Measurements from ENCODE around the gene CDRT4. TPM values are rescaled to one million over a fixed set of nuclear protein-coding genes. Genes with fewer than 3 reads are reported as not detected.

The CDRT4 gene
- total RNA-seq, 1 experiment from 2014 or later: 0.80 TPM

DNA sequence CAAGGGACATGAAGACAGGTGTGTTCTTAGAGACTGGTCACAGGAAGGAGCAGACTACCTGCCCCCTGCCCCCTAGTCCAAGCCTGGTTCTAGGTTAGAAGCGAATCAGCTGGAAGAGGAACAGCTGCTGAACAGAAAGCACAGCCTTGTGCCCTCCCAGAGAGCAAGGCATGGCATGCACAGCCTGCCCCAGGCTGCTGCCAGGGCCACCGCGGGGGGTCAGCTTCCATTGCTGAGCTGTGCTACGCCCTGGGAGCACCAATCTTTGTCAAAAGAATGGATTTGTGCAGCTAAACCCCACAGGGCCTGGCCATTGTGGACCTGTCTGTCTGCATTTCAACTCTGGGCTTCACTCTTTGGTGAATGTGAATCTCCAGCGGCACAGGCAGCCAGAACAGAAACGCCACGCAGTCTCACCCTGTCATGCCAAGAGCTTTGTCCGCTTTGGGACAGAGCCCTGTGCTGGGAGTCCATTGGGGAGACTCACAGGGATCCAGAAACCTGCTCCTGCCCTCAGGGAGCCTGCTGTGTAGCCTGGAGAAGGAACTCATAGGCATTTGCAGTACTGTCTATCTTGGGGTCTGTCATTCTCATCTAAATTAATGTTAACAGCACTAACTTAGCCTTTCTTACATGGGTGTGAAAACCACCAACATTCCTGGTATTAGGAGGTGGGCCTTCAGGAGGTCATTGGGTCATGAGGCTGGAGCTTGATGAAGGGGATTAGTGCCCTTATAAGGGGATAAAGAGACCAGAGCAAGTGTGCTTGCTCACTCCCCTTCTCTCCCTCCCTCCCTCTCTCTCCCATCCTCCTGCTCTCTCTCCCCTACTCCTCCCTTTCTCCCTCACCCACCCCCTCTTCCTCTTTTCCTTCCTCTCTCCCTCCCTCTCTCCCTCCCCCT lies 25.6 kb upstream of the CDRT4 start:
- DNase-seq (ENCODE audit: low read depth): no peak

DNA sequence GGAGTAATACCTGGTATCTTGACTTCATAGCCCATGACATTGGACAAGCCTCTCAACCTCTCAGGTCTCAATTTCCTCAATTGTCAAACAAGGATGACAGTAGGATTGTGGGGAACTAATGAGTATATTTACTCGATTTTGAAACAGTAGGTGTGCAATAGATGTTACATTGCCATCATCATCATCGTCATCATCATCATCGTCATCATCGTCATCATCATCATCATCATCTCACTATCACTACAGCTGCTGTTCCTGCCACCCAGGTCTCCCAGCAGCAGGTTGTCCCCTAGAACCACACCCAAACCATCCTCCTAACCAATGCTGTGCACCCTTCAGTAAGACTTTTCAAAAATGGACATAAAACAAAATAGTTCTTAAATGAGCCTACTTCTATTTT lies 24.8 kb upstream of the CDRT4 start:
- no peak for DNase-seq (ENCODE audit: low read depth)

DNA sequence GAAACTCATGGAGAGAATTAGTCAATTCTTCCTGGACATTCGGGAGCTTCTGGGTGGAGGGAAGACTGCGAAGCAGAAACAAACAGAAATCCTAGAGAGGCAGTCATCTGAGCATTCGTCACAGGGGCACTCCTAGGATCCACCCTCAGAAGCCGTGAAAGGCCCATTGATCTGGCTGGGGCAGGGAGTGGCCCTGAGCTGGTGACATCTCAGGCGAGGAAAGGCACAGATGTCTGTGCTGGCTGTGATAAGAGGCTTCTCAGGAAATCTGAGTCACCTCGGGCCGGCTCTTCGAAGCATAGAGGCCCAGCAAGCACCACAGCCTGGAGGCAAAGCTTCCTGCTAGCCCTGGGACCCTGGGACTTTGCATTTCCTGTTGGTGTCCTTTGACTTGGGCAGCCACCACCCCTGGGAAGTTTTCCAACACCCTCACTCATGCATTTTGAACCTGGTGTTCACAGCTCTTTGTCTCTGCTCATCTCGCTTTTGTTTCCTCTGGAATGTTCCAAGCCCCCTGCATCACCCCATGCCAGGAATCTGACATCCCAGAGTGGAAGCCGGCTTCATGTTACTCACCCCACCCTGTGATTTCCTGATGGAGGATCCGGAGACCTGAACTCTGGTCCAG lies 23.3 kb upstream of the CDRT4 start:
- peak; percentile 76 for DNase-seq (ENCODE audit: low read depth)

DNA sequence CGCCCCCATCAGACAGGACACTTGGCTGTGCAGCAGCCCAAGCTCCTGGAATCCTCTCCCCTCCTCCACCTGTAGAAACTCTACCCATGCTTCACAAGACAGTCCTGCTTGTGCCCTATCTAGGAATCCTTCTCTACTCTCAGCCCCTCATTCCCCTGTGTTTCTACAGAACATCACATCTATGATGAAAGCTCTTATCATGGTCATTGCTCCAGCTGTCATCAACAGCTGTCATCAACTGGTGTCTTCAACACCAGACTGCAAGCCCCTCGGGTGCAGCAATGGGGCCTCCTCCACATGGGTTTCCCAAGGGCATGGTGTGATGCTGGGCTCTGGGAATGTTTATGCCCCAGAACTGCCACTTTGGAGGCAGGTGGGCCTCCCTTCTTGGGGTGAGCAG lies 21.1 kb upstream of the CDRT4 start:
- DNase-seq (ENCODE audit: low read depth): no peak

DNA sequence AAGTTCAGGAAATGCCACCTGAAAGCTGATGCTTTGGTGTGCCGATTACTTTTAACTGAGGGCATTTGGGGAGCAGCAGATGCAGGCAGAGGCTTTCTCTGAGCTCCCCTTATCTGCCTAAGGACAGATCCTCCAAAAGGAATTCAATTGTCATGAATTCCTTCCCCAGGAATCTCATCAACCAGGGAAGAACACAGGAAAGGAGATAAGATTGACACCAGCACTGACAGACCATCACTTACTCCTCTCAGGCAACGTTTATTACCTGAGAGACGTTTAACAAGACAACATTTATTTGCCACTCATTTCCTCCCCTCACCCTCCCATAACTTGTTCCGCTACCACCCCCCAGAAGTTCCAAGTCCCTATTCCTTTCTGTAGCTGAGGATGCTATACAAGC lies 17.6 kb upstream of the CDRT4 start:
- DNase-seq (ENCODE audit: low read depth): no peak

DNA sequence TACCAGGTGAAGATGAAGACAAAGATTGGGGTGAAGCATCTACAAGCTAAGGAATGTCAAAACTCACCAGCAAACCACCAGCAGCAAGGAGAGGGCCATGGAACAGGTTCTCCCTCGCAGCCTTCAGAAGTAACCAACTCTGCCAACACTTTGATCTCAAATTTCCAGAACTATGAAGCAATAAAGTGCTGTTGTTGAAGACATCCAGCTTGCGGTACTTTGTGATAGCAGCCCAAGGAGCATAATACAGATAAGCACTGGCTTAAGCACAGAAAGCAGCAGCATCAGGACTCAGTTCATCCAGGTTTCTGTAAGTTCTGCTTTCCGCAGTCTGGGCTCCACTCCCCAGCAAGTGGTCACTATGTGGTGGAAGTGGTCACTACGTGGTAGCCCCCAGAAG lies 16.0 kb upstream of the CDRT4 start:
- DNase-seq (ENCODE audit: low read depth): no peak

DNA sequence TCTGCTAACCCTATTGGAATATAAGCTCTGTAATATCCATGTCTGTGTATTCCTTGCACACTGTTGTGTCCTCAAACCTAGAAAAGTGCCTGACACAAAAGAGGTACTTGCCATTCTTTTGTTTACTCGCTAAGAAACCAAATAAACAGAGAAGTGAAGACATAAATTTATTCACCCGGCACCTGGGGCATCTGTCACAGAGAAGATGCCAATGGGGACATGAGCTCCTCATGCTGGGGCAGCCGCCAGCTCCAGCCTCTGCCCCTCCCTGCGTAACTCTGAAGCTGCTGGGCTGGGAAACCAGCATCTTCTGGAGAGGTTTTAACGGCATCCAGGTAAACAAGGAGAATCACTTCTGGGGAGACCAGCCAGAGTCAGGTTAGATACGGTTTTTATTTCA lies 15.1 kb upstream of the CDRT4 start:
- DNase-seq (ENCODE audit: low read depth): no peak

DNA sequence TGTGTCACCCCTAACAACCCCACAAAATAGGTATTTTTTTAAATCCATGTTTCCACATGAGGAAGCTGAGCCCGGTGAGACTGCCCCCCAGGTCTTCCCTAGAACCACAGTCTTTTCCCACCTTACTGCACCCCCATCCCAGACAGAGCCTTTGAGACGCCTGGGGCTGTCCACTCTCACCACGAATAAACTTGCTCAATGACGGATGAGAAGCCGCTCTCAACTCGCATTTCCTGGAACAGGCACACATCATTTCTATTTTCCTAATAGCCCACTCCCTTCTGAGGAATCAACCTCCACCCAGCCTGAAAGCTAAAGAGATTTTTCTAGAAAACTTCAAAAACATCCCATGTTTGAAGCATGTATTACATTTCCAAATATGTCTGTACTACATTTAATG lies 14.1 kb upstream of the CDRT4 start:
- DNase-seq (ENCODE audit: low read depth): no peak

DNA sequence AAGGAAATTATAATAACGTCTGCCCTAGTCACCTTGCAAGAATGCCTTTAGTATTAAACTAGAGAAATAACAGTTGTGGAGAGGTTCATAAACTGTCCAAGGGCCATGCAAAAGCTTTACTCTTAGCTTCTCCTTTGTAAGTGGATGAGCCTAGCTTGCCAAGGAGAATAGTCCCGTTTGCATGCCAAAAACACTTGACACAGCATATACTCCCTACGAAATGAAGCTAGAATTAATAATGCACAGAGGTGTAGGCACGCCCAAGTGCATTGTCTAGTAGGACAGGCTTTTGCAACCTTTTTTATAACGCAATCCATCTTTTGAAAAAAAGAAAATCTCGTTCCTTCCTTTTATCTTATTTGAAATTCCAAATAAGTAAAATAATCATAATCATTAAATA lies 12.8 kb upstream of the CDRT4 start:
- DNase-seq (ENCODE audit: low read depth): no peak

DNA sequence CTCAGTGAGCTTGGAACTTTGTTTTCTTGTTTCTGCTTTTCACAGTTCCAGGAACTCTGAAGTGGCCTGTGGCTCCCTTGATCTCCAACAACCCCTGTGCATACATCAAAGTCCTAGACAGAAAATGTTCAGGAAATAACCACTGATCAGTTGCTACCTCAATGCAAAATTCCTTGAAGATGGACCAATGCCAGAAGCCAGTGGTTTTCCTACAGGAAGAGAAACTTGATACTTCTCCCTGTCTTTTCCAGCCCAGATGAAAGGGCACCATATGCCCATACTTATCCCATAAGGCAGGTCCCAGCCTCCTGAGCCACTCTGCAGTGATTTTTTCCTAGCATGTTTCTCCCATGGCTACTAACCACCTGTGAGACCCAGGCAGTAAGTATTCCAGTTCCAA lies 12.3 kb upstream of the CDRT4 start:
- peak; percentile 60 for DNase-seq (ENCODE audit: low read depth)

DNA sequence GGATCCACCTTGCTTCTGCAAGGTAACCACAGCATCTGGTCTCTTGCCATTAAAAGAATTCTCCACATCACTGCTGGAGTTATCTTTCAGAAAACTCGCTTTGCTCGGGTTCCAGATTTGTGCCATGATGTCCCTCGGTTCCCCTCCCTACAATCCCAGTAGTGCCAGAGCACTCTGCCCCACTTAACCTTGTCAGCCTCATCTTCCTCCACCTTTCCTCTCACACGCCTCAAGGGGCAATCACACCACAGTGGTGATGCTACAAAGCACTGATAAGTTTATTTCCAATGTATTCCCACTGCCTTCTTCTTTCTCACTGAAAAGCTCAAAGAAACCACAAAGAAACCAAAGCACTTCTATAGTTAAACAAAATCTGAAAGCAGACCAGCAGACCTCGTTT lies 11.4 kb upstream of the CDRT4 start:
- no peak for DNase-seq (ENCODE audit: low read depth)

DNA sequence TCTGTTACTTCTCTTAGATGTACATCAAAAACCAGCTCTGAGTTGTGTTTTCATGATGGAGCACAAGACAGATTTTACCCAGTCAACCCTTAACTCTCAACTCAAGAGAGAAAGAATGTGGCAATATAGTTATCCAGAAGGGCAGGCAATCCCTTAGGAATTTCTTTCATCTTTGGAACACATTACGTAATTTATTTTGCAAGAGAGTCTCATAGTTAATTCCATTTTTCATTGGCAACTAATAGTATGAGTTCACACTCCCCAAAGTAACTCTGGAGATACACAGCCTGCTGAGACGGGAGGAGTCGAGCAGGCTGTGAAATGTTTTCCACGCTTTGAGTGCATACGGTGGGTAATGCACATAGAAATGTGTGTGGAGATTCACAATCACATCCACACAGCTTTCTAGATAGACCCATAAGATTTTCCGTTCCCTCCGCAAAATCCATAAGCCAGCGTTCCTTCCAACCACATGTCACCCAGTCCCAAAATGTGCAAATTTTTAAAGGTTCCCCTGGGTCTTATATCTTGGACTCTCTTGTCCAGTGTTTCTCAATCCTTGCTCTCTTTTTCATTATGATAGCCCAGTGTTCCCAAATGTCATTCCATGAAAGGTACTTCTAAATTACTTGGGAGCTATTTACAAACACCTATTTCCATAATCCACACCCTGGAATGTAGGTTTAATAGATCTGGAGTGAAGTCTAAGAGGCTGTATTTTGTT lies 8.4 kb upstream of the CDRT4 start:
- no peak for DNase-seq (ENCODE audit: low read depth)

DNA sequence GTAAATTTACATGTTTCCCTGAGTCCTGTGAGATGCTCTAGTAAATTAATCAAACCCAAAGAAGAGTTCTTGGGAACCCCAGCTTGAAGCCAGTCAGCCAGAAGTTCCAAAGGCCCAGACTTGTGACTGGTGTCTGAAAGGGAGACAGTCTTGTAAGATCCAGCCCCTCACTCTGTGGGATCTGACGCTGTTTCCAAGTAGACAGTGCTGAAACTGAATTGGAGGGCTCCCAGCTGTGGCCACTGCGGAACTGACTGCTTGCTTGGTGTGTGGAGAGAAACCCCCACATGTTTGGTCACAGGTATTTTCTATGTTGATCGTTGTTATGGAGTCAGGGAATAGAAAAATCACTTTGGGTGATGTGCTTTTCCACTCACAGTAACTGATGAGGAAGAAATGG lies 5.5 kb upstream of the CDRT4 start:
- no peak for DNase-seq (ENCODE audit: low read depth)

DNA sequence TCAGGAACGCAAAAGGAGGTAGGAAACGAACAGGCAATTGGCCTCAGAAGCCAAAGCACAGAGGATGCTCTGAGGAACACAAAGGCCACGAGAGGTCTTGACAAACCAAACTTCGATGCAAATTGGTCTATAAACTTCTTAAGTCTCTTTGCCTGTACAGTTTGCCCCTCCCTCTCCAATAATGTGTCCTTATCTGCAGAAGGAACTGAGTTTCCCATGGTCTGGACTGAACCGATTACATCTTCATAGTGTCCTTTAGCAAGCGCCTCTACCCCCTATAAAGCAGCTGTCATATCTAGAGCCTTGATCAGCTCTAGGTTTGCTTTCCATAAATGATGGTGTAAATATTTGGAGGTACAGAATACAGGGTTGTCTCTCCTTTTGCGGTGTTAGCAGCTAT lies 3.1 kb upstream of the CDRT4 start:
- no peak for DNase-seq (ENCODE audit: low read depth)

DNA sequence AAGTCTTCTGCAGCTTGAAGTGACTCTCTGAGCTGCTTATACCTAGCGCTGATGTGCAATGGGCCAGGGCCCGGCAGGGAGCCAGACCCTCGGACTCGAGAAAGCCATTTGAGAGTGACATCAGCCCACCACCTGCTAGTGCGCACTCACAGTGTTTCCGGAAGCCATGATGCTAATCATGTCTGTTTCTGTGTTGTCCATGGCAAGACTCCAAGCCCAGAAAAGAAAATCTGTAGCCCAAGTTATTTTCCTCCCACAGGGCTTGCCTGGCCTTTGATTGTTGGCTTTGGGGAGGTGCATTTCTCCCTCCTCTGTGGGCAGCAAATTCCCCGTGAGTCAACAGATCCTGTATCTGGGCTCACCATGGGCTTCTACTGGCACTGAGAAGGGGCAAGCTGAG lies 1.8 kb upstream of the CDRT4 start:
- DNase-seq (ENCODE audit: low read depth): peak; percentile 89

DNA sequence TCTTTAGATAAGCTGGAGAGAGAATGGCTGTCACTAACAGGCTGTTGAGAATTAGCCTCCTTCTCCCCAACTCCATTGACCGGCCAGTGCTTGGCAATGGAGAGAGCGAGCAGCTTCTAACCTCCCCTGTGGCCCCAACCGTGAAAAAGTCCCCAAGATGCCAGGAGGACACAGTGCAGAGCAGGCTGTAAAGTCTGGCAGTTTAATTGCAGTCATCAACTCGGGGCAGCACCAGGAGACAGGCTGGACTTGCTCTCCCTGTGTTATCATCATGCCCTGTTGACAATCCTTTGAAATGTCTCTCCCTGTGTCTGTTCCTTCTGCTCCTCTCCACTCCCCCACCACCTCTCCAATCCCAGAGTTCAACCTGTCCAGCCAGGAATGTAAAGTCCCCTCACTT lies 705 bp upstream of the CDRT4 start:
- DNase-seq (ENCODE audit: low read depth): no peak

DNA sequence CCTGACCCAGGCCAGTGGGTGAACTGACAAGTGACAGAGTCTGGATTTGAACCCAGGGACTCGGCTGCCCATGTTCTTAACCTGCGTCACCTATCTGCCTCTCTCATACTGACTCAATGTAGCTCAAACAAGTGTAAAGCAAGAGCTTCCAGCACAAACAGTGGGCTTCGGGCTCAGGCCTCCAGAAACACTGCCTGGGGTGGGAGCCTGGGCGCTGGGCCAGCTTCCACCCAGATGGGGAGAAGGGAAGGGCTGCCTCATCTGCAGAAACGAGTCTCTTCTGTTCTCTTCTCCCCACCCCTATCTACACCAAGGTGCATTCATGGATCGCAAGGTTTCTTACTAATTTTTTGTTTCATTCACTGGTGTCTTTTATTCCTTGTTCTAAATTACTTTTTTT lies 1.3 kb downstream of the CDRT4 start:
- no peak for DNase-seq (ENCODE audit: low read depth)

DNA sequence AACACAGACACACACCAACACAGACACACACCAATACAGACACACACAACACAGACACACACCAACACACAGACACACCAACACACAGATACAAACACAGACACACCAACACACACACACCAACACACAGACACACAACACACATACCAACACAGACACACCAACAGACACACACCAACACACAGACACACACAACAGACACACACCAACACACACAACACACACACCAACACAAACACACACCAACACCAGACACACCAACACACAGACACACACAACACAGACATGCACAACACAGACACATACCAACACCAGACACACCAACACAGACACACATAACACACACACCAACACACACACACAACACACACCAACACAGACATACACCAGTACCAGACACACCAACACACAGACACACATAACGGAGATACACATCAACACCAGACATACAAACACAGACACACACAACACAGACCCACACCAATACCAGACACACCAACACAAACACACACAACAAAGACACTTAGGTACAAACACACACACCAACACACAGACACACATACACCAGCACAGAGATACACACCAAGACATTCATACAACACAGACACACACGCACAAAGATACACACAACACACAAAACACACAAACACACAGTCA lies 2.2 kb downstream of the CDRT4 start:
- no peak for DNase-seq (ENCODE audit: low read depth)

DNA sequence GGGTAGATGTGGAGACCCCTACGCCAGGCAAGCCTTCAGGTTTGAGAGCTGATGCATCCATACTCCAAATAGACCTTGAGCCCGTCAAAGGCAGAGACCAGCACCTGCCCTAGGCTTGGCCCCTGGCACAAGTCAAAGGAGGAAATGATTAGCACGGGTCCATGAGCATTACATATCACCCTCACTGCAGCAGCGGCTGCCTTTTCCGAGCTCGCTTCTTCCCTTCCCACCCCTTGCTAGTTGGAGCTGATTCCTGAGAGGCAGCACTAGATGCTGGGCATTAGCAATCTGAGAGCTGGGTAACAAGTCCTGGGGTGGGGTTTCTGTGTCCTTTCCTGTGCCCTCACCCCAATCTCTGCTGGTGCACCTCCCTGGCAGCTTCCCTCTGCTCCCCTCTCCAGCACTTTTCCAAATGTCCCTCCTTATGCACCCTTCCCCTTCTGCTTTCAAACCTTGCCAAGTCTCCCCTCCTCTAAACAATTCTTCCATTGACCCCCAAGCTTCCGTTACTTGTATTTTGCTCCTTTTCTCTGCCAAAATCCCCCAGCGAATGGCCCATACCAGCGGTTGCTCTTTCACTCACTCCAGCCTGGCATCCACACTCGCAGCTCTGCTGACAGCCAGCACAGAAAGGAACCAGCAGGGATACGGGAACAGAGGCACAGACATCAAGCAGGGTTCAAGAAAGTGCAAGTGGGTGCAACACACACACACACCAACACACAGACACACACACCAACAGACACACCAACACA lies 3.0 kb downstream of the CDRT4 start:
- DNase-seq (ENCODE audit: low read depth): no peak

DNA sequence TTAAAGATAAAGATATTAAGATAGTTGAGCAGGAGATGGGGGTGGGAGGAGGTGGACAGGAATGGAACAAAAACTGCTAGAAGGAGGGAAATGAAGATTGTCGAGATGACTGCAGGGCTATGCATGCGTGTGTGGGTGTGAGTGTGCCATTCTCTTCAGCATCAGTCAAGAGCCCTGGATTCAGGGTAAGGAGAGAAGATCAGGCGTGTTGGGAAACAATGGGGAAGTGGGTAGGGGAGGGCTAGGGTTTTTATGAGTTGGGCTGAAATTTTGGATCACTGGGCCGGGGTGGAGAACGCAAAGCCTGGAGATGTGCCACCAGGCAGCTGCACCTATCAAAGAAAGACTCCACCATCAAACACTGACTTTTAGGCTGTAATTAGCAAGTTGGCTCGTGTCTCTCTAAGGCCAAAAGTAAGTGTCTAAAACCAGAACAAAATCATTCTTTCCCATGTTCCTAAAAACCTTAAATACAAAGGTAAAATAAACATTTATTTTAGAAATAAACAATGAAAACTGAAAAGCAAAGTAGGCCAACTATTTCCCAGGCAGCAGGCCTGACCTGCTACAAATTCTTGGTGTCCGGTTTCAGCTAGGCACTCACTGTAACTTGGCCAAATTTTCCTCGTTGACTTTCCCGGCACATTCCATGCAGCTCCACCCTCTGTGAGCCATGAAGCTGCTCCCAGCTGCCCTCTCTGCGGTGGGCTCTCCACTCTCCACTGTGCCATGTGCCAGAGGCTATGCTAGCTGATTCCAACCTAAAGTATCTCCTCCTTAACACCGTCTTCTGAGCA lies 4.2 kb downstream of the CDRT4 start:
- DNase-seq (ENCODE audit: low read depth): peak; percentile 72

DNA sequence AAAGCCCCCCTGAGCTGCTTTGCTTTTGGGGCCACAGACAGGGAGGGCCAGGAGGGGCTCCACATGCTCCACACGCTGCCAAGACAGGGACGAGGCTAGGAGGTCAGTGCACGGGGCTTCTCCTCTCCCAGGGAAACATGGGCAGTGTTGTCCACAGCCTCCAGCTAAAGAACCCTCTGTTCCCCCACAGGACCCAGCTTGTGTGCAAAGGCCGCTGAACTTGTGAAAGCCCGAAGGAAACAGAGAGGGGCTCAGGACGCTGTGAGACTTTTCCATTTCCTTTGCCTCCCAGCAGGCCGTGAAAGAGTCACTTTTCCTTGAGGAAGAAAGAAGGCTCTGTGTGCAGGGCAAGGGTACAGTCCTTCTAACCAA lies 9.7 kb downstream of the CDRT4 start:
- no peak for DNase-seq (ENCODE audit: low read depth)

All from Daoy (cell line).